OCI-LY1 (cell line): ENCODE measurements around the gene POU5F1.
"Not testable (repeated sequence)": the region's sequence is repeated elsewhere in the genome, so short reads cannot be mapped to it uniquely, and the experiment has no call there.

ENCODE experiments used
- CTCF ChIP-seq: fragments of 200-600 bp; sonication (generic), shearing (Covaris generic); IDR thresholded peaks from 2 replicates; pipeline ENCODE4 v1.5.1; 2017; ENCODE audit warnings: mild to moderate bottlenecking, antibody characterized with exemption, low read length, moderate library complexity, mixed read lengths
- EZH2 ChIP-seq: fragments of 200-600 bp; sonication (generic), shearing (Covaris generic); IDR thresholded peaks from 2 replicates; pipeline ENCODE4 v1.8.0; 2017; ENCODE audit warnings: borderline replicate concordance, mixed run types, mild to moderate bottlenecking, antibody characterized with exemption, low read length, moderate library complexity, mixed read lengths

DNA sequence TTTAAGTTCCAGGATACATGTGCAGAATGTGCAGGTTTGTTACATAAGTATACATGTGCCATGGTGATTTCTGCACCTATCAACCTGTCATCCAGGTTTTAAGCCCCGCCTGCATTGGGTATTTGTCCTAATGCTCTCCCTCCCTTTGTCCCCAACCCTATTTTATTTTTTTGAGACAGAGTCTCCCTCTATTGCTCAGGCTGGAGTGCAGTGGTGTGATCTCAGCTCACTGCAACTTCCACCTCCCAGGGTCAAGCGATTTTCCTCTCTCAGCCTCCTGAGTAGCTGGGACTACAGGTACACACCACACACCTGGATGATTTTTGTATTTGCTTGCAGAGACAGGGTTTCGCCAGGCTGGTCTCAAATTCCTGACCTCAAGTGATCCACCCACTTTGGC, 18.7 kb upstream of the POU5F1 start:
- not testable (repeated sequence) for TF ChIP-seq EZH2, CTCF
